Activated naive CD4-positive, alpha-beta T cell treated with anti-CD3 and anti-CD28 coated beads, Interleukin-2, amount 50 U/mL, for 72 hours (primary cell): ENCODE data around the gene CCDC17. TPM values are rescaled to one million over a fixed set of nuclear protein-coding genes. Genes with fewer than 3 reads are reported as not detected.
"Not testable (repeated sequence)": the region's sequence is repeated elsewhere in the genome, so short reads cannot be mapped to it uniquely, and the experiment has no call there.

Experiments
- ATAC-seq, 2 donors: fragments of 150-1000 bp; cut with Tn5 transposase; 2 replicates each; pipeline ENCODE4 v1.10.0; 2021; ENCODE audit warnings: mild to moderate bottlenecking in 2 of 2, moderate library complexity in 2 of 2
- DNase-seq, 2 donors: peaks; one replicate each; pipeline ENCODE4 v3.0.0; 2021 to 2022; ENCODE audit warnings: low spot score in 2 of 2
- H3K27ac Mint-ChIP-seq, 2 donors: one replicate each; pipeline ENCODE4 v1.8.0; 2022; ENCODE audit warnings: mild to moderate bottlenecking in 2 of 2, mixed read lengths in 2 of 2
- H3K36me3 Mint-ChIP-seq, 2 donors: one replicate each; pipeline ENCODE4 v1.8.0; 2022; ENCODE audit warnings: mixed read lengths in 2 of 2
- H3K9me3 Mint-ChIP-seq, 2 donors: one replicate each; pipeline ENCODE4 v1.8.0; 2022; ENCODE audit warnings: mixed read lengths in 2 of 2
- total RNA-seq, 2 donors: library from RNA; stranded (reverse); gene quantifications; one replicate each; pipeline ENCODE4 v1.2.3, GENCODE V29; 2022

Gene CCDC17
- total RNA-seq, 2 donors from 2014 or later = 2.6 to 3.6 TPM

GRCh38 chr1:45604239-45604638 is 19.6 kb downstream of the CCDC17 start:
- Mint-ChIP-seq H3K36me3 (peaks cover 19 to 26% of the 10 kb centered on the region in 2 donors), H3K27ac (no peak overlapping the region), H3K9me3 (no peaks in the 10 kb centered on the region)
- DNase-seq (no peak), ATAC-seq (no peak)

GRCh38 chr1:45596765-45597164 is 27.1 kb downstream of the CCDC17 start:
- not testable (repeated sequence) for ATAC-seq, H3K9me3 Mint-ChIP-seq, DNase-seq, H3K27ac Mint-ChIP-seq
- peaks cover 0 to 11% of the 10 kb centered on the region in 2 donors for H3K36me3 Mint-ChIP-seq

GRCh38 chr1:45594412-45594811 is 29.4 kb downstream of the CCDC17 start:
- ATAC-seq (peak in 1 of 2 donors; percentile 23), DNase-seq (no peak)
- H3K9me3 Mint-ChIP-seq = no peaks in the 10 kb centered on the region
- peak overlapping the region in 1 of 2 donors; percentile 44 for H3K27ac Mint-ChIP-seq
- peaks cover 0 to 11% of the 10 kb centered on the region in 2 donors for H3K36me3 Mint-ChIP-seq

GRCh38 chr1:45589861-45590260 is 34.0 kb downstream of the CCDC17 start:
- DNase-seq (no peak), ATAC-seq (no peak)
- Mint-ChIP-seq H3K9me3 (no peaks in the 10 kb centered on the region), H3K27ac (no peak overlapping the region), H3K36me3 (peaks cover 12 to 14% of the 10 kb centered on the region in 2 donors)

GRCh38 chr1:45586769-45587168 is 37.1 kb downstream of the CCDC17 start:
- H3K36me3 Mint-ChIP-seq = peaks cover 15 to 26% of the 10 kb centered on the region in 2 donors
- peak overlapping the region; percentile 79 to 99 for H3K27ac Mint-ChIP-seq
- DNase-seq = no peak
- H3K9me3 Mint-ChIP-seq = no peaks in the 10 kb centered on the region
- no peak for ATAC-seq

DNA sequence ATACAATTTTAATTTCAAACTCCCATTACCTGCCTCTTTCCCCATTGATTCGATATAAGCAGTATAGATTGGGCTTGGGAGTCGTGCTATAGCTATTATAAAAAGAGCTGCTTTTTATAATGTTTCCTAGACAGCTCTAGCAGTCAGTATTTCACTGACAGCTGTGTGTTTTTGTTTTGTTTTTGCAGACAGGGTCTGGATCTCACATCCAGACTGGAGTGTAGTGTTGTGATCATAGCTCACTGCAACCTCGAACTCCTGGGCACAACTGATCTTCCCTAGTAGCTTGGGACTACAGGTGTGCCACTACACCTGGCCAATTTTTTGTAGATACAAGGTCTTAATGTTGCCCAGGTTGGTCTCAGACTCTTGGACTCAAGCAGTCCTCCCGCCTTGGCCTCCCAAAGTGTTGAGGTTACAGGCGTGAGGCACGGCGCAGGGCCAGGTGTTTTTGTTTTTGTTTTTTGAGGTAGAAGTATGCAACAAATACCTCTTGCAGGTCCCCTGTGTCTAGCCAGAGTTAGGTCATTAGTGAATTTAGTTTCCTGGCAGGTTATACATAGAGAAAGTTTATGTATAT is 38.3 kb downstream of the CCDC17 start:
- H3K27ac Mint-ChIP-seq = peak overlapping the region; percentile 92 to 96
- H3K9me3 Mint-ChIP-seq = no peaks in the 10 kb centered on the region
- DNase-seq (peak in 1 of 2 donors; percentile 23), ATAC-seq (no peak)
- peaks cover 15 to 26% of the 10 kb centered on the region in 2 donors for H3K36me3 Mint-ChIP-seq

GRCh38 chr1:45585110-45585426 is 38.8 kb downstream of the CCDC17 start:
- no peaks in the 10 kb centered on the region for H3K9me3 Mint-ChIP-seq
- peak overlapping the region; percentile 92 to 96 for H3K27ac Mint-ChIP-seq
- H3K36me3 Mint-ChIP-seq = peaks cover 15 to 26% of the 10 kb centered on the region in 2 donors

DNA sequence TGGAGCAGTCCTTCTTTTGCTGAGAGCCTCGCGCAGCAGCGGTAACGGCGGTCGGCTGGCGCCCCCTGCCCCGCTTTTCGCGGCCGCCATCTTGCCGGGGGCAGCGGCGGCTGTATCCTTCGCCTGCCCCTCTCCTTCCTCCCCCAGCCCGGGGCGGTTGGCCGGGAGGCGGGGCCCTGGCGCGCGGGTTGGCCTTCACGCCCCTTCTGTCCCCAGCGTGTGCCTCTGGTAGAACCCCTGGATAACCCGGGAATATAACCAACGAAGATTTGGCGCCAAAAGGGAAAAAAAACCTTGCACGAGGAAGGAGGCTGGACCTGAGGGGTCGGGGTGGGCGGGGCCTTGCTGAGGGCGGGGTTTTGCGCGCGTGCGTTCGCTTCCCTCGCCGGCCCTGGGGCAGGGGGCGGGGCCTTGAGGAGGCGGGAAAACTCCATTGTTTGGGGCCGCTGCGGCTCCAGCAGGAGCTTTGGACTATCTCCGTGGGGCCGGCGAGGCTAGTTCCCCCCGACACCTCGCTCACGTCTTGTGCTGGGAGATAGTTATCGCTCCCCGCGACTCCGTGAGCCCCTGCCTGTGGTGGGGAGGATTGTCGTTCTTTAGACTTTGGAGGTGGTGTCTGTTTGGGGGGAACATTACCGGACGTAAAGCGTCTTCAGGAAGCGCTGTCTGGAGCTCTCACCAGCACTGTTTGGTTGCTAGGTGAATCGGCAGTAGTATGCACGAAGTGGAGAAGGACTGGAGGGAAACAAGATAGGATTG is 39.3 kb downstream of the CCDC17 start:
- H3K36me3 Mint-ChIP-seq = peaks cover 15 to 26% of the 10 kb centered on the region in 2 donors
- ATAC-seq = peak; percentile 48 to 56

More at GRCh38 chr1:45585110-45585426, 38.8 kb downstream of the CCDC17 start:
- DNase-seq = no peak
- no peak for ATAC-seq

DNA sequence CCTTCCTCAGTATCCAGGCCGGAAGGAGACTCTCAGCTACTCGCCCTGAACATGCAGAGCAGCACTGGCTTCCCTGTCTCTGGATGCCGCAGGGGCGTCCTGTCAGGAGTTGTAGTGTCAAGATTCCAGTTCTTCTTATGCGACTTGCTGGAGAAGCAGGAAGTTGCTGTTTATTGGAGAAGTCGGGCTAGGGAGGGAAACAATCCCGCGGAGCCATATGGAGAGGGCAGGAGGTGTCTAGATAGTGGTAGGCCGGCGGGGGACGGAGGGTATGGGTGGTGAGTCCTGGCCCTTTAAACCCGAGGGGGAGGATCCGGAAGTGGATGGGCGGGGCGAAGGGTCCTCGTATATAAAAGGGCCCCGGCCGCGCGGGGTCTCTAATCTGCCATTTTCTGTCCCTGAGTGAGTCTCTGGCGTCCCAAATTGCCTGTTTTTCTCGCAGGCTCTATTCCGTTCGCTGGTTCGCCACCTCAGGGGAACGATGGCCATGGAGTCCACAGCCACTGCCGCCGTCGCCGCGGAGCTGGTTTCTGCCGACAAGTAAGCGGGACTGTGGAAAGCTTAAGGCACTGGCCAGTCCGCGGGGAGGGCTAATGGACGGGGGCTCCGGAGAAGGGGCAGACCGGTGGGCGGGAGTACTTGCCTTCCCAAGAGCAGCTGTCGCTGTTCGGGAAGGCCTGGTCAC is 40.0 kb downstream of the CCDC17 start, which contains the start of gene NASP:
Gene NASP, plus strand, starts transcription at position 376 of the 685 bp plus-strand sequence. Its CDS starts 106 bp downstream, at position 482.
- Mint-ChIP-seq H3K9me3 (no peaks in the 10 kb centered on the region), H3K27ac (peak within 1 kb of the TSS; percentile 92 to 99), H3K36me3 (peaks cover 15 to 26% of the 10 kb centered on the region in 2 donors)

More for the DNA sequence above, 39.3 kb downstream of the CCDC17 start:
- Mint-ChIP-seq H3K27ac (peak overlapping the region; percentile 92 to 99), H3K9me3 (no peaks in the 10 kb centered on the region)
- DNase-seq = peak; percentile 86 to 88

GRCh38 chr1:45583264-45583665 is 40.6 kb downstream of the CCDC17 start:
- H3K36me3 Mint-ChIP-seq = peaks cover 15 to 26% of the 10 kb centered on the region in 2 donors
- ATAC-seq (peak; percentile 78 to 83), DNase-seq (peak; percentile 89 to 91)
- H3K9me3 Mint-ChIP-seq = no peaks in the 10 kb centered on the region
- H3K27ac Mint-ChIP-seq = peak overlapping the region; percentile 92 to 99

More for the DNA sequence above, 40.0 kb downstream of the CCDC17 start, which contains the start of gene NASP:
- peak; percentile 70 to 72 for ATAC-seq
- DNase-seq = peak; percentile 91 to 96

DNA sequence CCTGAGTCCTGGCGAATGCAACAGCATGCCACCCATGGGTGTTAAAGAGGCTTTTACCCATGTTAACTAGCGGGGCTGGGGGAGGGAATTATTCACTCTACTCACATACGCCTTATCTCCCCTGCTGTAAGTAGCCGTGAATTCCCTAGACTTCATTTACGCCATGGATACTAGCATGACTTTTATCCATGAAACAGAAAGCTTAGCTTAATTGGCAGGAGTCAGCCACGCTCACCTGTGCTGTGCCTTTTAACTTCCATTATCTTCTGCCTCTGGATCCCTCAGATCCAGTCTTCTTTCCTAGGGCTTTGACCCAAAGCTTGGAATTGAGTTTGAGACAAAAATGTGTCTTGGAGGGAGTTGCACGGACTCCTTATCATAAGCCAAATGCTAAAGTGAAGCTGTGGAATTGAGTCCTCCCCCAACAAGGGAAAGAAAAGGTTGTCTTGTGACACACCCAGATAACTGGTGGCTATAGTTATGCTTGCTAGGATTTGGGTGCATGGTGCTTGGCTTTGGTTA is 49.7 kb downstream of the CCDC17 start:
- no peak for ATAC-seq
- Mint-ChIP-seq H3K27ac (no peak overlapping the region), H3K9me3 (no peaks in the 10 kb centered on the region), H3K36me3 (peaks cover 0 to 5% of the 10 kb centered on the region in 2 donors)
- DNase-seq = peak in 1 of 2 donors; percentile 9

- peaks cover 0 to 5% of the 10 kb centered on the region in 2 donors for H3K36me3 Mint-ChIP-seq
- no peak for ATAC-seq
- H3K27ac Mint-ChIP-seq = peak overlapping the region; percentile 8 to 32
- DNase-seq = peak in 1 of 2 donors; percentile 25
- H3K9me3 Mint-ChIP-seq = no peaks in the 10 kb centered on the region
Observed at GRCh38 chr1:45573231-45573804, 50.5 kb downstream of the CCDC17 start.

GRCh38 chr1:45570631-45571030 is 53.2 kb downstream of the CCDC17 start:
- Mint-ChIP-seq H3K27ac (no peak overlapping the region), H3K36me3 (peaks cover 0 to 5% of the 10 kb centered on the region in 2 donors), H3K9me3 (no peaks in the 10 kb centered on the region)
- DNase-seq (no peak), ATAC-seq (no peak)
